IMR-90 (cell line): ENCODE results near the gene AGXT. TPM values are rescaled to one million over a fixed set of nuclear protein-coding genes. Genes with fewer than 3 reads are reported as not detected.

Source experiments
- ATAC-seq: fragments of 200-7000 bp; cut with Tn5 transposase; 2 replicates; pipeline ENCODE4 v1.9.1; 2020; ENCODE audit warnings: low read depth, mild to moderate bottlenecking, moderate library complexity
- BruUV-seq: library from RNA; stranded (reverse); fragments of 400-500 nt; replicated peaks from 2 replicates; lab custom pipeline; 2021; lab: Mats Ljungman, UMichigan
- CTCF ChIA-PET: fragments of 300-600 bp; formaldehyde crosslinking; extraction: SDS; loops from one replicate; lab custom pipeline; 2021; ENCODE audit warnings: antibody characterized with exemption; lab: Yijun Ruan, JAX
- POLR2A ChIA-PET: fragments of 300-600 bp; sonication (Branson Sonifier 250); formaldehyde crosslinking; loops from one replicate; lab custom pipeline; 2022; ENCODE audit warnings: antibody characterized with exemption; ENCODE audit not compliant: unreplicated experiment; lab: Charles Lee
- DNase-seq: peaks from one replicate; pipeline ENCODE4 v3.0.0; 2013
- H2AFZ ChIP-seq: replicated peaks from 2 replicates; pipeline ENCODE3; 2013; ENCODE audit warnings: low read length, mild to moderate bottlenecking; ENCODE audit not compliant: poor library complexity
- H2AK5ac ChIP-seq: 2 replicates; pipeline ENCODE4 v1.6.1; 2013; ENCODE audit warnings: low read depth, low read length, inconsistent platforms
- H2AK9ac ChIP-seq: replicated peaks from 2 replicates; pipeline ENCODE3; 2013; ENCODE audit warnings: mild to moderate bottlenecking, low read depth, low read length, moderate library complexity; ENCODE audit not compliant: poor library complexity
- H2BK120ac ChIP-seq: 2 replicates; pipeline ENCODE4 v1.6.1; 2013; ENCODE audit warnings: low read depth, low read length, inconsistent platforms
- H2BK15ac ChIP-seq: 3 replicates; pipeline ENCODE4 v1.6.1; 2013; ENCODE audit warnings: low read depth, low read length, inconsistent platforms
- H2BK20ac ChIP-seq: 2 replicates; pipeline ENCODE4 v1.6.1; 2013; ENCODE audit warnings: low read depth, mild to moderate bottlenecking, inconsistent platforms, low read length, moderate library complexity
- H2BK5ac ChIP-seq: 2 replicates; pipeline ENCODE4 v1.6.1; 2013; ENCODE audit warnings: mild to moderate bottlenecking, low read depth, low read length, inconsistent platforms; ENCODE audit not compliant: poor library complexity, severe bottlenecking
- H3K14ac ChIP-seq: replicated peaks from 2 replicates; pipeline ENCODE4 v1.6.1; 2013; ENCODE audit warnings: low read depth, low read length, inconsistent platforms
- H3K18ac ChIP-seq: 2 replicates; pipeline ENCODE4 v1.6.1; 2013; ENCODE audit warnings: low read depth, low read length, control low read depth
- H3K23ac ChIP-seq: 2 replicates; pipeline ENCODE4 v1.6.1; 2013; ENCODE audit warnings: low read depth, low read length, inconsistent platforms
- H3K27ac ChIP-seq: 2 replicates; pipeline ENCODE4 v1.5.1; 2013; ENCODE audit warnings: mild to moderate bottlenecking, control low read depth, low read length; ENCODE audit not compliant: insufficient read depth
- H3K27me3 ChIP-seq: 2 replicates; pipeline ENCODE4 v1.6.1; 2013; ENCODE audit warnings: low read length; ENCODE audit not compliant: control insufficient read depth, insufficient read depth
- H3K36me3 ChIP-seq: 2 replicates; pipeline ENCODE4 v1.6.1; 2013; ENCODE audit warnings: low read length, mixed read lengths; ENCODE audit not compliant: control insufficient read depth, insufficient read depth
- H3K4ac ChIP-seq: 2 replicates; pipeline ENCODE4 v1.6.1; 2013; ENCODE audit warnings: low read depth, low read length, inconsistent platforms
- H3K4me1 ChIP-seq: 2 replicates; pipeline ENCODE4 v1.6.1; 2013; ENCODE audit warnings: low read length, mixed read lengths; ENCODE audit not compliant: control insufficient read depth, insufficient read depth
- H3K4me2 ChIP-seq: 2 replicates; pipeline ENCODE4 v1.6.1; 2013; ENCODE audit warnings: low read depth, mild to moderate bottlenecking, control low read depth, low read length, moderate library complexity
- H3K4me3 ChIP-seq: 2 replicates; pipeline ENCODE4 v1.5.1; 2013; ENCODE audit warnings: low read depth, mild to moderate bottlenecking, control low read depth, low read length, moderate library complexity; ENCODE audit not compliant: insufficient read depth
- H3K56ac ChIP-seq: 2 replicates; pipeline ENCODE4 v1.6.1; 2013; ENCODE audit warnings: low read length, inconsistent platforms; ENCODE audit not compliant: insufficient read depth; ENCODE audit errors: extremely low read depth
- H3K79me1 ChIP-seq, 2 experiments: 2 replicates each; pipeline ENCODE4 v1.6.1; 2013; ENCODE audit warnings: low read length in 2 of 2, inconsistent platforms in 1 of 2, low read depth in 1 of 2
- H3K9ac ChIP-seq: 2 replicates; pipeline ENCODE4 v1.6.1; 2013; ENCODE audit warnings: low read depth, low read length, control low read depth
- H3K9me1 ChIP-seq: 2 replicates; pipeline ENCODE4 v1.6.1; 2013; ENCODE audit warnings: low read length, inconsistent platforms; ENCODE audit not compliant: insufficient read depth
- H3K9me3 ChIP-seq: 2 replicates; pipeline ENCODE4 v1.6.1; 2013; ENCODE audit warnings: low read length; ENCODE audit not compliant: control insufficient read depth, insufficient read depth
- H4K20me1 ChIP-seq: 2 replicates; pipeline ENCODE4 v1.6.1; 2013; ENCODE audit warnings: low read length, inconsistent platforms; ENCODE audit not compliant: insufficient read depth
- H4K5ac ChIP-seq: 2 replicates; pipeline ENCODE4 v1.6.1; 2013; ENCODE audit warnings: mild to moderate bottlenecking, low read depth, low read length, control low read depth
- H4K8ac ChIP-seq, 2 experiments: 2 replicates each; pipeline ENCODE4 v1.6.1; 2013; ENCODE audit warnings: low read depth in 2 of 2, low read length in 2 of 2, control low read depth in 1 of 2, inconsistent platforms in 1 of 2
- H4K91ac ChIP-seq: 2 replicates; pipeline ENCODE4 v1.6.1; 2013; ENCODE audit warnings: low read depth, low read length, inconsistent platforms; ENCODE audit not compliant: insufficient read depth
- BHLHE40 ChIP-seq: fragments of 150-350 bp; IDR thresholded peaks from 2 replicates; pipeline ENCODE4 v1.6.1; 2016; ENCODE audit warnings: mild to moderate bottlenecking, low read depth, low read length
- CHD1 ChIP-seq: IDR thresholded peaks from 2 replicates; pipeline ENCODE4 v1.6.1; 2012; ENCODE audit warnings: low read depth, low read length, improper control_type of control experiment
- FOS ChIP-seq: fragments of 150-350 bp; IDR thresholded peaks from 2 replicates; pipeline ENCODE4 v1.6.1; 2016; ENCODE audit warnings: low read depth, low read length
- MAZ ChIP-seq: IDR thresholded peaks from 2 replicates; pipeline ENCODE4 v1.6.1; 2012; ENCODE audit warnings: low read depth, mild to moderate bottlenecking, low read length, improper control_type of control experiment, moderate library complexity, borderline replicate concordance
- MXI1 ChIP-seq: IDR thresholded peaks from 2 replicates; pipeline ENCODE4 v1.6.1; 2012; ENCODE audit warnings: low read depth, mild to moderate bottlenecking, low read length, moderate library complexity, borderline replicate concordance
- NFE2L2 ChIP-seq: fragments of 150-350 bp; IDR thresholded peaks from 2 replicates; pipeline ENCODE4 v1.6.1; 2016; ENCODE audit warnings: low read depth, mild to moderate bottlenecking, low read length
- SMC3 ChIP-seq: fragments of 150-350 bp; IDR thresholded peaks from 2 replicates; pipeline ENCODE4 v1.6.1; 2016; ENCODE audit warnings: low read depth, mild to moderate bottlenecking, antibody characterized with exemption, low read length, moderate library complexity
- WGBS, 2 experiments: methylation state at CpG; one replicate each; pipeline versions ENCODE4 v1.1.5 to v1.1.7; 2013; ENCODE audit warnings: missing lambda C conversion rate in 2 of 2; ENCODE audit not compliant: insufficient read length in 1 of 2; ENCODE audit errors: extremely low coverage in 2 of 2; 5-methylcytosine and 5-hydroxymethylcytosine counted together
- dilution Hi-C: fragments of 300-500 bp; cut with HindIII; formaldehyde crosslinking; loops from one replicate; pipeline ENCODE4 v1.14.3; 2018; ENCODE audit warnings: low sequenced_read_pairs; ENCODE audit not compliant: unreplicated experiment
- in situ Hi-C: fragments of 300-500 bp; cut with MboI; formaldehyde crosslinking; loops from 3 replicates; pipeline ENCODE4 v1.14.3; 2019; ENCODE audit warnings: low sequenced_read_pairs, inconsistent platforms, mixed read lengths
- intact Hi-C: fragments of 100-400 bp; cut with micrococcal nuclease; formaldehyde crosslinking; loops from 2 replicates; pipeline ENCODE4 v1.10.0; 2022
- polyA plus RNA-seq, 3 experiments: library from polyadenylated mRNA; depleted of rRNA; stranded (reverse); fragments of >200 nt; gene quantifications; 2 replicates each; pipeline ENCODE4 v1.2.3, GENCODE V29; 2012; ENCODE audit warnings: low replicate concordance in 1 of 3
- total RNA-seq: library from RNA; depleted of rRNA; stranded (reverse); fragments of >200 nt; gene quantifications from 2 replicates; pipeline ENCODE4 v1.2.3, GENCODE V29; 2012
- TF ChIP-seq, protein P1 (sequence below): fragments of 150-350 bp; IDR thresholded peaks from 2 replicates; pipeline ENCODE4 v1.6.1; 2016; ENCODE audit warnings: low read depth, mild to moderate bottlenecking, low read length, moderate library complexity, borderline replicate concordance
- TF ChIP-seq, protein P2 (sequence below): conservative IDR thresholded peaks from 2 replicates; pipeline ENCODE4 v1.5.1; 2012; ENCODE audit warnings: mild to moderate bottlenecking, low read depth, low read length, improper control_type of control experiment

The AGXT gene
- total and polyA plus RNA-seq, 2 of the 4 experiments (the other 2 are of a cell fraction), result not detected

GRCh38 chr2:240915526-240916341 lies 47.1 kb downstream of the AGXT start (continued):
- TF ChIP-seq, protein P1, sequence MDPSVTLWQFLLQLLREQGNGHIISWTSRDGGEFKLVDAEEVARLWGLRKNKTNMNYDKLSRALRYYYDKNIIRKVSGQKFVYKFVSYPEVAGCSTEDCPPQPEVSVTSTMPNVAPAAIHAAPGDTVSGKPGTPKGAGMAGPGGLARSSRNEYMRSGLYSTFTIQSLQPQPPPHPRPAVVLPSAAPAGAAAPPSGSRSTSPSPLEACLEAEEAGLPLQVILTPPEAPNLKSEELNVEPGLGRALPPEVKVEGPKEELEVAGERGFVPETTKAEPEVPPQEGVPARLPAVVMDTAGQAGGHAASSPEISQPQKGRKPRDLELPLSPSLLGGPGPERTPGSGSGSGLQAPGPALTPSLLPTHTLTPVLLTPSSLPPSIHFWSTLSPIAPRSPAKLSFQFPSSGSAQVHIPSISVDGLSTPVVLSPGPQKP, result no peak
- no peak for TF ChIP-seq CHD1

DNA sequence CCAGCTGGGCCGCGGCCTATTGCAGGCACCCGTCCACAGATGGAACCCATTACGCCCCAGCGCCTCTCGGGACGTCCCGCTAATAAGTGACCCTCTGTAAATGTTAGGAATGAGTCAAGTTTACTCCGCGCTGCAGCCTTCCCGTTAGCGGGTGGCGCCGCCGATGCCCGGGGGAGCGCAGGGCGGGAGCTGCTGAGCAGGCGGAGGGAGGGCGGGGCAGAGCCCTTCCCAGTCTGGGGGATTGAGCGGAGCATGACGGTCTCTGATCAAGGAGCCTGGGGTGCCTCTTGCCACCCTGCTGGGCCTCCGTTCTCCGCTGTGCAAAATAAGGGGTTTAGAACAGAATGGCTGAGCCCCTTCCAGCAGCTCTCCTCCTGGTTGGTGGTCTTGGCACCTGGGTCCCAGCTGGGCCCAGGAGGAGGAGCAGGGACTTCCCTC lies 48.0 kb downstream of the AGXT start:
- no TSS peak for BruUV-seq
- POLR2A ChIA-PET, result no interaction called here
- dilution Hi-C loops (no loop called here), intact Hi-C loops (no loop called here), in situ Hi-C loops (loop anchor here (5.0 kb wide), 1 partner anchor 71 kb away; no protein-coding TSS in a partner anchor)
- Histone ChIP-seq H2AK5ac (peak overlapping the region; percentile 54), H3K4me2 (peak overlapping the region; percentile 58; the same call in 1 of the 2 replicates), H4K8ac (peak overlapping the region in 1 of 2 experiments; percentile 78; a peak in 3 of 4 replicates), H3K9me3 (no peaks in the 10 kb centered on the region), H2BK5ac (peak overlapping the region; percentile 22), H3K9ac (no peak overlapping the region), H3K4me1 (peaks cover 49% of the 10 kb centered on the region), H2BK15ac (no peak overlapping the region), H3K9me1 (peaks cover 13% of the 10 kb centered on the region), H3K27me3 (no peaks in the 10 kb centered on the region), H2AK9ac (peak overlapping the region; percentile 86), H3K14ac (peak overlapping the region; percentile 81; the same call in 1 of the 2 replicates), H3K27ac (peak overlapping the region; percentile 83), H3K4me3 (no peak overlapping the region), H2AFZ (peak overlapping the region; percentile 79), H3K79me1 (no peaks in the 10 kb centered on the region), H4K91ac (peak overlapping the region; percentile 95), H2BK120ac (peak overlapping the region; percentile 96), H3K4ac (peak overlapping the region; percentile 97), H4K5ac (peak overlapping the region; percentile 84; the same call in 1 of the 2 replicates), H2BK20ac (peak overlapping the region; percentile 86; the same call in 1 of the 2 replicates), H3K23ac (no peak overlapping the region), H3K18ac (peak overlapping the region; percentile 73; the same call in 1 of the 2 replicates), H4K20me1 (no peaks in the 10 kb centered on the region), H3K36me3 (no peaks in the 10 kb centered on the region), H3K56ac (no peak overlapping the region)
- CTCF ChIA-PET, result no interaction called here
- peak; percentile 81 for ATAC-seq
- peak; percentile 84 for DNase-seq
- peak; percentile 64; the same call in 1 of the 2 replicates for TF ChIP-seq FOS
- TF ChIP-seq MAZ, result peak; percentile 91
- TF ChIP-seq, protein P2, sequence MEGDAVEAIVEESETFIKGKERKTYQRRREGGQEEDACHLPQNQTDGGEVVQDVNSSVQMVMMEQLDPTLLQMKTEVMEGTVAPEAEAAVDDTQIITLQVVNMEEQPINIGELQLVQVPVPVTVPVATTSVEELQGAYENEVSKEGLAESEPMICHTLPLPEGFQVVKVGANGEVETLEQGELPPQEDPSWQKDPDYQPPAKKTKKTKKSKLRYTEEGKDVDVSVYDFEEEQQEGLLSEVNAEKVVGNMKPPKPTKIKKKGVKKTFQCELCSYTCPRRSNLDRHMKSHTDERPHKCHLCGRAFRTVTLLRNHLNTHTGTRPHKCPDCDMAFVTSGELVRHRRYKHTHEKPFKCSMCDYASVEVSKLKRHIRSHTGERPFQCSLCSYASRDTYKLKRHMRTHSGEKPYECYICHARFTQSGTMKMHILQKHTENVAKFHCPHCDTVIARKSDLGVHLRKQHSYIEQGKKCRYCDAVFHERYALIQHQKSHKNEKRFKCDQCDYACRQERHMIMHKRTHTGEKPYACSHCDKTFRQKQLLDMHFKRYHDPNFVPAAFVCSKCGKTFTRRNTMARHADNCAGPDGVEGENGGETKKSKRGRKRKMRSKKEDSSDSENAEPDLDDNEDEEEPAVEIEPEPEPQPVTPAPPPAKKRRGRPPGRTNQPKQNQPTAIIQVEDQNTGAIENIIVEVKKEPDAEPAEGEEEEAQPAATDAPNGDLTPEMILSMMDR, result 0 out of 2 replicates have a peak, but pooled peaks have one; percentile 1
- TF ChIP-seq BHLHE40, result 0 out of 2 replicates have a peak, but pooled peaks have one; percentile 17
- no peak for TF ChIP-seq NFE2L2
- TF ChIP-seq SMC3, result no peak
- no peak for TF ChIP-seq MXI1
- TF ChIP-seq, protein P1, result no peak
- whole genome bisulfite sequencing, 2 experiments, result 2% methylated on average over 9 of the region's 24 CpGs; no CpG with 5 or more reads in 1 of the 2 experiments
